Loucy (cell line): Measurements from ENCODE around the gene NEK5.

ENCODE experiments used
- H2AFZ ChIP-seq: fragments of 200-600 bp; sonication (generic); 2 replicates; pipeline ENCODE4 v1.6.0; 2016; ENCODE audit warnings: antibody characterized with exemption, mild to moderate bottlenecking, low read length, moderate library complexity
- H3F3A ChIP-seq: fragments of 200-600 bp; 2 replicates; pipeline ENCODE4 v1.6.0; 2016; ENCODE audit warnings: antibody characterized with exemption, low read depth, mild to moderate bottlenecking
- H3K27me3 ChIP-seq: fragments of 200-600 bp; sonication (generic); 2 replicates; pipeline ENCODE4 v1.6.1; 2014; ENCODE audit warnings: low read length, mild to moderate bottlenecking; ENCODE audit not compliant: insufficient read depth, poor library complexity, severe bottlenecking
- H3K36me3 ChIP-seq: fragments of 200-600 bp; sonication (generic); 2 replicates; pipeline ENCODE4 v1.6.1; 2016; ENCODE audit warnings: low read length; ENCODE audit not compliant: insufficient read depth
- H3K4me1 ChIP-seq: fragments of 200-600 bp; sonication (generic); 2 replicates; pipeline ENCODE4 v1.5.1; 2014; ENCODE audit warnings: low read length, mild to moderate bottlenecking; ENCODE audit not compliant: insufficient read depth, poor library complexity, severe bottlenecking
- H3K4me2 ChIP-seq: fragments of 200-600 bp; sonication (generic); 2 replicates; pipeline ENCODE4 v1.6.0; 2014; ENCODE audit warnings: antibody characterized with exemption, low read length, low read depth, mild to moderate bottlenecking; ENCODE audit not compliant: poor library complexity, severe bottlenecking
- H3K4me3 ChIP-seq: fragments of 200-600 bp; sonication (generic); 2 replicates; pipeline ENCODE4 v1.5.1; 2014; ENCODE audit warnings: low read length, mild to moderate bottlenecking, mixed read lengths; ENCODE audit not compliant: poor library complexity, severe bottlenecking
- H3K79me2 ChIP-seq: fragments of 200-600 bp; sonication (generic); 2 replicates; pipeline ENCODE4 v1.6.1; 2014; ENCODE audit warnings: low read length; ENCODE audit not compliant: insufficient read depth
- H3K9ac ChIP-seq: fragments of 200-600 bp; sonication (generic); 2 replicates; pipeline ENCODE4 v1.6.0; 2014; ENCODE audit warnings: mild to moderate bottlenecking, low read depth, low read length, moderate library complexity; ENCODE audit not compliant: poor library complexity, severe bottlenecking
- H3K9me2 ChIP-seq: fragments of 200-600 bp; sonication (generic); replicated peaks from 2 replicates; pipeline ENCODE4 v1.6.1; 2016; ENCODE audit warnings: low read depth, low read length, mixed read lengths
- H3K9me3 ChIP-seq: fragments of 200-600 bp; sonication (generic); 2 replicates; pipeline ENCODE4 v1.6.1; 2014; ENCODE audit warnings: mild to moderate bottlenecking, antibody characterized with exemption, low read length, low read depth; ENCODE audit not compliant: insufficient read depth
- H4K20me1 ChIP-seq: fragments of 200-600 bp; sonication (generic); 2 replicates; pipeline ENCODE4 v1.6.0; 2014; ENCODE audit warnings: antibody characterized with exemption, low read length, mild to moderate bottlenecking; ENCODE audit not compliant: insufficient read depth, poor library complexity, severe bottlenecking
- CTCF ChIP-seq: fragments of 200-600 bp; sonication (generic); conservative IDR thresholded peaks from 2 replicates; pipeline ENCODE4 v1.5.1; 2014; ENCODE audit warnings: mild to moderate bottlenecking, antibody characterized with exemption, low read length
- EZH2phosphoT487 ChIP-seq: fragments of 200-600 bp; IDR thresholded peaks from 2 replicates; pipeline ENCODE4 v1.6.1; 2018; ENCODE audit warnings: antibody characterized with exemption, mild to moderate bottlenecking, moderate library complexity, borderline replicate concordance

Gene NEK5

GRCh38 chr13:52156724-52157261 lies 27.9 kb upstream of the NEK5 start:
- Histone ChIP-seq H3K36me3 (peaks cover 5% of the 10 kb centered on the region; the same call in 1 of the 2 replicates), H3K4me3 (peak overlapping the region; percentile 11), H3K9me3 (no peaks in the 10 kb centered on the region), H3K4me2 (peak overlapping the region; percentile 76), H4K20me1 (no peaks in the 10 kb centered on the region), H3K27me3 (no peaks in the 10 kb centered on the region), H3K9ac (no peak overlapping the region), H3K4me1 (peaks cover 48% of the 10 kb centered on the region), H3K79me2 (peaks cover 17% of the 10 kb centered on the region; the same call in 1 of the 2 replicates), H3K9me2 (no peaks in the 10 kb centered on the region), H2AFZ (no peak overlapping the region), H3F3A (peaks cover 4% of the 10 kb centered on the region; the same call in 1 of the 2 replicates)
- no peak for TF ChIP-seq CTCF
- TF ChIP-seq EZH2phosphoT487, result no peak

GRCh38 chr13:52155177-52155576 lies 26.3 kb upstream of the NEK5 start:
- H3K9me3 ChIP-seq, result no peaks in the 10 kb centered on the region
- H3K36me3 ChIP-seq, result peaks cover 14% of the 10 kb centered on the region; the same call in 1 of the 2 replicates
- no peaks in the 10 kb centered on the region for H3K27me3 ChIP-seq
- no peak overlapping the region for H3K4me2 ChIP-seq
- peaks cover 4% of the 10 kb centered on the region; the same call in 1 of the 2 replicates for H3F3A ChIP-seq
- no peaks in the 10 kb centered on the region for H3K9me2 ChIP-seq
- H4K20me1 ChIP-seq, result no peaks in the 10 kb centered on the region
- H3K4me1 ChIP-seq, result peaks cover 34% of the 10 kb centered on the region
- H3K9ac ChIP-seq, result no peak overlapping the region
- no peak overlapping the region for H3K4me3 ChIP-seq
- peaks cover 17% of the 10 kb centered on the region; the same call in 1 of the 2 replicates for H3K79me2 ChIP-seq
- H2AFZ ChIP-seq, result no peak overlapping the region
- TF ChIP-seq CTCF (no peak), EZH2phosphoT487 (no peak)

- H3K36me3 ChIP-seq, result peaks cover 19% of the 10 kb centered on the region; the same call in 1 of the 2 replicates
These were observed 18.4 kb upstream of the NEK5 start for GRCh38 chr13:52147225-52147624.

More at GRCh38 chr13:52147225-52147624, 18.4 kb upstream of the NEK5 start:
- Histone ChIP-seq H3K4me2 (no peak overlapping the region), H3K9me2 (no peaks in the 10 kb centered on the region), H3K79me2 (no peaks in the 10 kb centered on the region), H3K9me3 (no peaks in the 10 kb centered on the region), H3K4me3 (no peak overlapping the region), H3K9ac (no peak overlapping the region), H3K4me1 (no peaks in the 10 kb centered on the region), H3K27me3 (no peaks in the 10 kb centered on the region), H2AFZ (no peak overlapping the region), H3F3A (no peaks in the 10 kb centered on the region), H4K20me1 (no peaks in the 10 kb centered on the region)
- no peak for TF ChIP-seq EZH2phosphoT487
- TF ChIP-seq CTCF, result no peak
